HG03175 (cell line): ENCODE data around the gene TRIM54.
"Not testable (repeated sequence)": the region's sequence is repeated elsewhere in the genome, so short reads cannot be mapped to it uniquely, and the experiment has no call there.

Source experiments
- ATAC-seq: cut with Tn5 transposase; IDR thresholded peaks from one replicate; pipeline ENCODE4 v1.9.1; 2021; ENCODE audit warnings: mild to moderate bottlenecking, moderate library complexity; ENCODE audit not compliant: unreplicated experiment

Gene TRIM54

GRCh38 chr2:27256855-27257454 is 25.3 kb upstream of the TRIM54 start:
- ATAC-seq, result no peak

GRCh38 chr2:27258051-27258450 is 24.2 kb upstream of the TRIM54 start:
- no peak for ATAC-seq

DNA sequence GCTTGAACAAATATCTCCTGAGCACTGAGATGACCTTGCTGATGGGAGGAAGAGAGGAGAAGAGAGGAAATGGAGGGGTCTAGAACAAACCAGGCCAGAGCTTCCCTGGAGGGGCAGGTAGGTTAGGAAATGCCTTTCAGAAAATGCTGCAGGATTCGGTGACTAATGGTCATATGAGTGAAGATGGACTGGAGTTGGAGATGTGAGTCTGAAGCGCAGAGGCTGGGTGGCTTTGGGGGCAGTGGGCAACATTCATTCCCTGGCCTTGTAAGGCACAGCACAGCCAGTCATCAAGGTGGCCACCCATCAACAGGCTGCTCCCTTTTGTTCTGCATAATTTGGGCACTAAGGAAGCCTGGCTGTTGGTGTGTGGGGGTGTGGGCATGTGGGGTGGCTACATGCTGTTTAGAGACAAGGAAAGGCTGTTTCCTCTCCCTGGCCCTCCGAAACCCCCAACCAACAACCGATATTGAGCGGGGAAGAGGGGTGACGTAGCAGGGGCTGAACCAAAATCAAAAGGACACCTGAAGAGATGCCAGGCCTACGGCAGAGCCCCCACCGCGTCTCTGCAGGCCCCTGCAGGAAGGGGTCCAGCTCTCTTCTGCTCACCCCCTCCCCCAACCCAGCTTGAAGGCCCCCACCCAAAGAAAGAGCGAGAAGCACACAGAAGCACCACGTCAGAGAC is 20.8 kb upstream of the TRIM54 start:
- ATAC-seq, result no peak

GRCh38 chr2:27261926-27262298 is 20.3 kb upstream of the TRIM54 start:
- ATAC-seq, result no peak

DNA sequence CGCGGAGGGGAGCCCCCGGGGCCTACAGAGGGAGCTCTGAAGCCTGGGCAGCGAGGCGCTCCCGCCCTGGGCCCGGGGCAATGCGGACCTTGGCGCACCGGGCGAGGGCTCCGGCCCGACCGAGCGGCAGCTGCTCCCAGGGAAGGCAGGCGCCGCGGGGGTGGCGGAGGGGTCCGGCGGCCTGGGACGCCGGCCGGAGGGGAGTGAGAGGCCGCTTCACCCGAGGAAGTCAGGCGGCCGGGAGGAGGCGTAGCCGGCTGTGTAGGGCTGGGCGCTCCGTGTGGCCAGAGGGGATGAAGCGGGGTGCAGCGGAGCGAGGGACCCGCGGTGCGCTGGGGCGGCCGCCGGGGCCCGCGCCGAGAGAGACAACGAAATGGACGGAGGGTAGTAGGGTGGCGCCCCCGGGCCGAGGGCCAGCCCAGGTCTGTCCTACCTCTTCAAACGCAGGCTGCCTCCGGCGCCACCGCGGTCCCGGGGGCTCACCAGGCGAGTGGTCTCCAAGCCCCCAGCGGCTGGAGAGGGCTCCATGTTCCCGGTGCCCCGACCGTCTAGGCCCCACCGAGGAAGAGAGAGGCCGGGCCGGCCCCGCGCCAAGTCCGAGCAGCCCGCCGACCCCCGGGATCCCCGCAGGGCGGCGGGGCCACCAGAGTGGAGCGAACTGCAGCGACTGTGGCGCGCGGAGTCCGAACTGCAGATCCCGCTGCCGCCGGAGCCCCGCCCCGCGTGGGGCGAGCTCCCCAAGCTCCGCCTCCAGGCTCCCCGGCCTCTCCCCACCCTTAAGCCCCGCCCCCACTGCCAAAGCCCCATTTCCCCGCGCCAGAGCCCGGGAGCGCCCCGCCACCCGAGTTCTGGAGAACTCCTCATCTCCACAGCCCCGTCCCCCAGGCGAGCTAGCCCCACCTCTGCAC is 19.6 kb upstream of the TRIM54 start, which contains the start of gene SLC30A3:
TSS of gene SLC30A3 (minus strand) at position 669 of the 908 bp plus-strand sequence. CDS start at position 528, 141 bp downstream.
- no peak for ATAC-seq

DNA sequence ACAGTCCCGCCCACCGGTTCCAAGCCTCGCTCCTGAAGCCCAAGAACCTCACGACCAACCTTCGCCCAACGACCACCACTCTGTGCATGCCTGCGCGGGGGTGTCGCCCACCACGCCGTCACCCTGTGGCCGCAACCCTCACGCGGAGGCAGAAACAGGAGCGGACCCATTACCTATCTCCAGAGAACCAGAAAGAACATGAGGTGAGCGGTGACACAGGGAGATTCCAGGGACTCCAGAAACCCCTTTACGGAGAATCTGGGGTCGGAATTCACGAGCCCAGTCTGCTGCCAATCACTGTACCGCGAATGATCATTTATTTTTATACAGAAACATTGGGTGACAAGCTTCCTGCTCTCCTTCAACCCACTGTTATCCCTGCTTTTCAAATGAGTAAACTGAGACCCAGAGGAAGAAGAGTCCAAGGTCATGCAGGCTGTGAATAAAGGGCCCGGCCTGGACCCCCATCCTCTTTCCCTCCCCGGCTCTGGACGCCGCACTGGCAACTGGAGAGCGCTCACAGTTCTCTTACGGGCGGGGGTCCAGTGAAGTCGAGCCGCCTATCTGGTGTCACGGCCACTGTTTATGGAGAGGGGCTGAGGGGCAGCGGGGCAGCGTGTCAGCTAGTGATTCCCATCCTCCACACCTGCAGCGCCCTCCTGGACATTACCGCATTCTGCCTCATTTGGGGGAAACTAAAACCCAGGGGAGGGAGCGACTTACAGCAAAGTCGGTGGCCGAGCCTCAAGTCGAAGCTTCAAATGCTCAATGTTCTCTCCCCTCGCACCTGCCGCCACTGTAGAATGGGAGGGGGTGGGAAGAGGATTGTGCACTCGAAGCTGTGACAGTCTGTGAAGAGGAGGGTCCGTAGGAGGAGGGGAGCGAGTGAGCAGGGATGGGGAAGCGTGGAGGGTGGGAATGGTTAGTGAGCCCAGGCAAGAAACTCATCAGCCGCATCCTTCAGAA is 18.7 kb upstream of the TRIM54 start:
- no peak for ATAC-seq

DNA sequence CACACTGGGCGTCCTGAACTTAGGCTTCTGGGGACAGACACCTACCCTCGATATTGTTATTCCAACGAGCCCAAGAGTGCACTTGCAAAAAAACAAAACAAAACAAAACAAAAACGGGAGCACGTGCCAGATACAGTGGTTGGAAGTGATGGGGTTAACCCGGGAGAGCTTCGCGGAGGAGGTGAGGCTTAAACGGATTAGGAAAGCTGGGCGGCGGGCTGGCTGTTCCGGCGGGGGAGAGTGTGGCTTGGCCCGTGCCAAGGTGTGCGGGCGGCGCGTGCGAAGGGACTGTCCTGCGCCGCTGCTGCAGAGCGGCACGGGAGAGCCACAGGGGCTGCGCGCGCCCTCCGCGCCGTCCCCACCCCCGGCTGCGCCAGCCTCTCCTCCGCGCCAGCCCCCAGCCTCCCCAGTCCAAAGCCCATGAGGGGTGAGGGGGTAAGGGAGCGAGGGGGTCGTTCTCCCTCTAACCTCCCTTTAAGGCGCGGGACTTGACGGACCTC is 17.9 kb upstream of the TRIM54 start:
- no peak for ATAC-seq

DNA sequence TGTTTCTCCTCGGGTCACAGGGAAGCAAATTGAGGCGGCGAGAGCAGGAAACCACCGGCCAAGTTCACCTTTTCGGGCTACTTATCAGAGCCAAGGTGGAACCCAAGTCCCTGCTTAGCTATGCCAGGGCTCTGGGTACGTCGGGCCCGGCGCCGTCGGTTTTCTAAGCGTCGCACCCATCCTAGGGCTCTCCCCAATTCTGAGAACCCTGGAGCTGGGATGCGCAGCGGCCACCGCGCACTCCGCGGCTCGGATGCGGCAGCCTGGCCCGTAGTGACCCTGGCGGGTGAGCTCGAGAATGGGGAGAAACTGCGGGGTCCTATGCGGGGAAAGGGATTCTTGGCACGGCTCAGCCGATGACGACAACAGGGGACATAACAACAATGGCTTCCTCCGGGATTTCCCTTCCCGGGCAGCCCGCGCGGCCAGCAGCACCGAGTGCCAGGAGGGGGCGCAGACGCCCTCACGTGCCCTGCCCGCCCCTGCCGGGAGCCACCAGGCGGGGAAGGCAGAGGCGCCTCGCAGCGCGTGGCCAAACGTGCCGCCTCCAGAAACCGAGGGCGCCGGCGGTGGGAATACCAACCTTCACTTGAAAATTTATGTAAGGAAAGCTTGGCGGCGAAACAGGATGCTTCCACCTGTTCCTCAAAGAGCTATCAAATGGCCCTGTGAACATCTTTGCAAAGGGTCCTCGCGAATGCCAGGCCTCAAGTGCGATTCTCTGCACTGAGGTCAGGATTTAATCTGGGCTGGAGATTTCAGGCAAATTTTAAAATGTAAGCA is 17.3 kb upstream of the TRIM54 start:
- no peak for ATAC-seq

- no peak for ATAC-seq
These were observed 16.7 kb upstream of the TRIM54 start for GRCh38 chr2:27265536-27265870.

DNA sequence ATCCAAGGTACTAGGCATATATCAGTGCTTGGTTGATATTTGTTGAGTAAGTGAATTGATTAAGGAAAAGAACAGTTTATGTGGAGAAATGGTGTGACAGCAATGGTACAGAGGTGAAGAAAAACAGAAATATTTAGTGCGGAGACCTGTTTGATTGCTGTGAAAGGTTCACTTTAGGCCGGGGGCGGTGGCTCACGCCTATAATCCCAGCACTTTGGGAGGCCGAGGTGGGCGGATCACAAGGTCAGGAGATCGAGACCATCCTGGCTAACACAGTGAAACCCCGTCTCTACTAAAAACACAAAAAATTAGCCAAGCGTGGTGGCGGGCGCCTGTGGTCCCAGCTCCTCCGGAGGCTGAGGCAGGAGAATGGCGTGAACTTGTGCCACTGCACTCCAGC is 13.9 kb upstream of the TRIM54 start:
- not testable (repeated sequence) for ATAC-seq

DNA sequence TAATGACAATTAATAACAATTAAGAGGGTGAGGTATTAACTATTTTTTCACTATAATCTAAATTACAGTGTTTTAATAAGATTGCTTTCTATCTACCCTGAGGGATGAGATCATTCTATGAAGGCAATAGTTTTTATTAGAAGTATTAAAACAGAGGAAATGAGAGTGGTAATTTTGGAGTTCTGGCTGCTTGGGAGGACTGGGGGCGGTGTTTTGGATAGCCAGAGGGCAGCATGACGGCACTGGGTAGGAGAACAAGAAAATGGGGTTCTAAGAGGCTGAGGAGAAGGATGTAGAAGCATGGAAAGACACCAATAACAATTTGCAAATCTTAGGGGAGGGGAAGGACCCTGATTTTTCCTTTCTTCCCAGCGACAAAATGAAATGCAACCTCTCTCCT is 12.1 kb upstream of the TRIM54 start:
- ATAC-seq, result no peak

- no peak for ATAC-seq
These were observed 11.6 kb upstream of the TRIM54 start for GRCh38 chr2:27270670-27271069.

DNA sequence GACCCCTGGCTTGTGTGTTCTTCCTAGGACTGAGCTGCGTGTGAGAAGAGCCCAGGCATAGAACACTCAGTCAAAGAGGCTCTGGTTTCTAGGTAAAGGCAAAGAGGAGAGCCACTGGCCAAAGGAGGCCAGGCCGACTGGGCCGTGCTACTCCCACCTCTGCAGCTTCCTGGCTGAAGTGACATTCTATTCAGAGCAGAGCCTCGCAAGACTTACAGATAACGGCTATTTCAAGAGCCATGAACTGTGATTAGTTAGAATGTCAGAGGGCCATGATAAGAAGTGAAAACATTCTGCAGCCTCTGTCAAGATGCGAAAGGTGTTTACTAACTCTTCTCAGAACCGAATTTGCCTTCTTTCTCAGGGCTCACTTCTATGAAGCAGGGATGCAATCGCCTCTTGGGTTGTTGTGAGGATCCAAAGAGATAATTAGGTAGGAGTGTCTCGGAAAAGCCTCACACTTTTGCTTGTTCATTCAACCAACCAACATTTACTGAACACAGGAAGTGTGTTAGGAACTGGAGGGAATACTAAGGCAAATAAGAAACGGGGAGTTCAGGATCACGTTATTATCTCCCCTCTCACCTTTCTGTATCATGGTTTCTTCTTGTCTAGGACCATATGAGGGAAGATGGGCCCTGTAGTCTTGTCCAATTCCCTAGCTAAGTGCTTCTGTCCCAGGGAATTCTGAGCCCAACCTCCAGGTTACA is 10.4 kb upstream of the TRIM54 start:
- ATAC-seq, result no peak

GRCh38 chr2:27272537-27273522 is 9.4 kb upstream of the TRIM54 start:
- ATAC-seq, result not testable (repeated sequence)

- no peak for ATAC-seq
These were observed 6.7 kb upstream of the TRIM54 start, which contains the start of gene DNAJC5G for GRCh38 chr2:27275211-27276150. TSS of gene DNAJC5G (plus strand) at chr2:27275433. CDS start at chr2:27276729, 1,296 bp downstream.

- ATAC-seq, result no peak
These were observed 4.2 kb upstream of the TRIM54 start for GRCh38 chr2:27278010-27278409.

- ATAC-seq, result no peak
These were observed 1.4 kb upstream of the TRIM54 start for GRCh38 chr2:27280826-27281225.
